Ramos (cell line): ENCODE measurements around the gene GPRIN1.

Experiments used
- in situ Hi-C: fragments of 300-500 bp; cut with MboI; formaldehyde crosslinking; loops from one replicate; pipeline ENCODE4 v1.14.3; 2022; ENCODE audit warnings: low sequenced_read_pairs; ENCODE audit not compliant: unreplicated experiment

GPRIN1 gene

GRCh38 chr5:176609724-176610434 lies at the start of gene GPRIN1:
Gene GPRIN1, minus strand, starts transcription at chr5:176610156. Its CDS starts 10,322 bp downstream, at chr5:176599834.
- in situ Hi-C loops = no loop called here

- in situ Hi-C loops = no loop called here
Observed at GRCh38 chr5:176659512-176659839, 49.5 kb upstream of the GPRIN1 start.

- in situ Hi-C loops = no loop called here
Observed at GRCh38 chr5:176658817-176659511, 49.0 kb upstream of the GPRIN1 start.

- in situ Hi-C loops = no loop called here
Observed at GRCh38 chr5:176658007-176658599, 48.1 kb upstream of the GPRIN1 start.

- in situ Hi-C loops = no loop called here
Observed at GRCh38 chr5:176656467-176656990, 46.6 kb upstream of the GPRIN1 start.

- in situ Hi-C loops = no loop called here
Observed at GRCh38 chr5:176654856-176655255, 44.9 kb upstream of the GPRIN1 start.

GRCh38 chr5:176653401-176654385 lies 43.7 kb upstream of the GPRIN1 start:
- in situ Hi-C loops = no loop called here

GRCh38 chr5:176652136-176652535 lies 42.2 kb upstream of the GPRIN1 start:
- in situ Hi-C loops = no loop called here

GRCh38 chr5:176651472-176651980 lies 41.6 kb upstream of the GPRIN1 start:
- in situ Hi-C loops = no loop called here

- in situ Hi-C loops = no loop called here
Observed at GRCh38 chr5:176650354-176650884, 40.5 kb upstream of the GPRIN1 start.

GRCh38 chr5:176648474-176649194 lies 38.7 kb upstream of the GPRIN1 start:
- in situ Hi-C loops = no loop called here

GRCh38 chr5:176647843-176648473 lies 38.0 kb upstream of the GPRIN1 start:
- in situ Hi-C loops = no loop called here

GRCh38 chr5:176647030-176647842 lies 37.3 kb upstream of the GPRIN1 start, which contains the start of gene TSPAN17:
Gene TSPAN17, plus strand, starts transcription at chr5:176647484. Its CDS starts 132 bp downstream, at chr5:176647616.
- in situ Hi-C loops = no loop called here

- in situ Hi-C loops = no loop called here
Observed at GRCh38 chr5:176646707-176647029, 36.7 kb upstream of the GPRIN1 start.

GRCh38 chr5:176646049-176646706 lies 36.2 kb upstream of the GPRIN1 start:
- in situ Hi-C loops = no loop called here

- in situ Hi-C loops = no loop called here
Observed at GRCh38 chr5:176644878-176645670, 35.1 kb upstream of the GPRIN1 start.
